ENCODE results near the gene SCRN1.
"Not testable (repeated sequence)": the region's sequence is repeated elsewhere in the genome, so short reads cannot be mapped to it uniquely, and the experiment has no call there.

DNA sequence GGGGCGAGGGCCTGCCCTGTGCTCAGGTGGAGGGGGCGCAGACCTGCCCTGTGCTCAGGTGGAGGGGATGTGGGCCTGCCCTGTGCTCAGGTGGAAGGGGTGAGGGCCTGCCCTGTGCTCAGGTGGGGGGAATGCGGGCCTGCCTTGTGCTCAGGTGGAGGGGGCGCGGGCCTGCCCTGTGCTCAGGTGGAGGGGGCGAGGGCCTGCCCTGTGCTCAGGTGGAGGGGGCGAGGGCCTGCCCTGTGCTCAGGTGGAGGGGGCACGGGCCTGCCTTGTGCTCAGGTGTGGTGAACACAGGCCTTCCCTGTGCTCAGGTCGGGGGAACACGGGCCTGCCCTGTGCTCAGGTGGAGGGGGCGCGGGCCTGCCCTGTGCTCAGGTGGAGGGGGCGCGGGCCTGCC is 98.8 kb downstream of the SCRN1 start:
- TF ChIP-seq POLR2A (IDR thresholded peaks at IDR 0.05); CTCF (IDR thresholded peaks at IDR 0.05 in 4 of 5, conservative IDR thresholded peaks at IDR 0.05 in 1 of 5): not testable (repeated sequence)
